ENCODE results near the gene ZSWIM6.
"Not testable (repeated sequence)": the region's sequence is repeated elsewhere in the genome, so short reads cannot be mapped to it uniquely, and the experiment has no call there.

ZSWIM6 gene

GRCh38 chr5:61402244-61402823 lies 70.3 kb downstream of the ZSWIM6 start:
- TF ChIP-seq CTCF (IDR thresholded peaks at IDR 0.05; ENCODE audit: control insufficient read depth, extremely low read depth, insufficient read depth) = no peak
- no peak overlapping the region for H3K4me3 ChIP-seq (ENCODE audit: low read depth, low read length)
- no peak for DNase-seq (ENCODE audit: low read depth)

- no peak for DNase-seq (ENCODE audit: low read depth)
- no peak for TF ChIP-seq CTCF (IDR thresholded peaks at IDR 0.05; ENCODE audit: control insufficient read depth, extremely low read depth, insufficient read depth)
- no peak overlapping the region for H3K4me3 ChIP-seq (ENCODE audit: low read depth, low read length)
Observed at GRCh38 chr5:61402970-61403900, 71.2 kb downstream of the ZSWIM6 start.

- TF ChIP-seq CTCF (IDR thresholded peaks at IDR 0.05; ENCODE audit: control insufficient read depth, extremely low read depth, insufficient read depth) = no peak
- no peak overlapping the region for H3K4me3 ChIP-seq (ENCODE audit: low read depth, low read length)
- no peak for DNase-seq (ENCODE audit: low read depth)
Observed at GRCh38 chr5:61405511-61406295, 73.6 kb downstream of the ZSWIM6 start.

GRCh38 chr5:61406497-61406896 lies 74.4 kb downstream of the ZSWIM6 start:
- not testable (repeated sequence) for DNase-seq (ENCODE audit: low read depth); H3K4me3 ChIP-seq (ENCODE audit: low read depth, low read length)

GRCh38 chr5:61407706-61408270 lies 75.7 kb downstream of the ZSWIM6 start:
- no peak overlapping the region for H3K4me3 ChIP-seq (ENCODE audit: low read depth, low read length)
- DNase-seq (ENCODE audit: low read depth) = no peak
- no peak for TF ChIP-seq CTCF (IDR thresholded peaks at IDR 0.05; ENCODE audit: control insufficient read depth, extremely low read depth, insufficient read depth)

- H3K4me3 ChIP-seq (ENCODE audit: low read depth, low read length) = peak overlapping the region; percentile 46
- no peak for TF ChIP-seq CTCF (IDR thresholded peaks at IDR 0.05; ENCODE audit: control insufficient read depth, extremely low read depth, insufficient read depth)
- DNase-seq (ENCODE audit: low read depth) = peak; percentile 95
Observed at GRCh38 chr5:61408476-61409168, 76.6 kb downstream of the ZSWIM6 start.
